Keratinocyte (primary cell): ENCODE measurements around the gene WIPF3. TPM values are rescaled to one million over a fixed set of nuclear protein-coding genes. Genes with fewer than 3 reads are reported as not detected.

Experiments used
- DNase-seq: peaks from one replicate; pipeline ENCODE4 v3.0.0-alpha.2; 2011; ENCODE audit warnings: low read depth, missing footprints, low spot score
- FAIRE-seq: peaks from 2 replicates; lab custom pipeline; 2011; peaks lifted over from hg19 to GRCh38; lab: Jason Lieb, UNC
- H2AFZ ChIP-seq: 2 replicates; pipeline ENCODE4 v1.6.0; 2012; ENCODE audit warnings: low read length, control low read depth, inconsistent platforms; ENCODE audit not compliant: control insufficient read depth
- H3K27ac ChIP-seq: 2 replicates; pipeline ENCODE4 v1.5.1; 2011; ENCODE audit warnings: low read length; ENCODE audit not compliant: control insufficient read depth, insufficient read depth
- H3K27me3 ChIP-seq: 3 replicates; pipeline ENCODE4 v1.6.0; 2011; ENCODE audit warnings: low read length; ENCODE audit not compliant: control insufficient read depth, insufficient read depth; ENCODE audit errors: extremely low read depth
- H3K36me3 ChIP-seq, 2 experiments: 2 replicates in 1 of 2; 3 replicates in 1 of 2; pipeline ENCODE4 v1.5.1; 2011; ENCODE audit warnings: low read length in 2 of 2, mild to moderate bottlenecking in 1 of 2; ENCODE audit not compliant: control insufficient read depth in 2 of 2, insufficient read depth in 2 of 2; ENCODE audit errors: extremely low read depth in 1 of 2
- H3K4me1 ChIP-seq: 3 replicates; pipeline ENCODE4 v1.5.1; 2011; ENCODE audit warnings: low read length; ENCODE audit not compliant: control insufficient read depth, insufficient read depth; ENCODE audit errors: extremely low read depth
- H3K4me2 ChIP-seq: 3 replicates; pipeline ENCODE4 v1.6.0; 2011; ENCODE audit warnings: low read depth, low read length; ENCODE audit not compliant: control insufficient read depth, insufficient read depth; ENCODE audit errors: extremely low read depth
- H3K4me3 ChIP-seq, 3 experiments: fragments of 200-600 bp in 1 of 3; sonication (generic) in 1 of 3; 2 replicates in 2 of 3; 3 replicates in 1 of 3; pipeline ENCODE4 v1.5.1; 2011 to 2016; ENCODE audit warnings: low read length in 3 of 3, mild to moderate bottlenecking in 3 of 3, control low read depth in 2 of 3, inconsistent platforms in 1 of 3, low read depth in 1 of 3, mixed read lengths in 1 of 3, mixed run types in 1 of 3, moderate library complexity in 1 of 3; ENCODE audit not compliant: control insufficient read depth in 2 of 3, insufficient read depth in 2 of 3; ENCODE audit errors: extremely low read depth in 1 of 3
- H3K79me2 ChIP-seq: 2 replicates; pipeline ENCODE4 v1.6.0; 2012; ENCODE audit warnings: low read length; ENCODE audit not compliant: control insufficient read depth, insufficient read depth
- H3K9ac ChIP-seq: 3 replicates; pipeline ENCODE4 v1.6.0; 2011; ENCODE audit warnings: low read length; ENCODE audit not compliant: control insufficient read depth, insufficient read depth; ENCODE audit errors: extremely low read depth
- H3K9me1 ChIP-seq: 3 replicates; pipeline ENCODE4 v1.6.0; 2011; ENCODE audit warnings: low read length; ENCODE audit not compliant: control insufficient read depth, insufficient read depth; ENCODE audit errors: extremely low read depth
- H3K9me3 ChIP-seq: 2 replicates; pipeline ENCODE4 v1.5.1; 2012; ENCODE audit warnings: low read depth, low read length; ENCODE audit not compliant: control insufficient read depth
- H4K20me1 ChIP-seq: 3 replicates; pipeline ENCODE4 v1.6.0; 2011; ENCODE audit warnings: low read length; ENCODE audit not compliant: control insufficient read depth, insufficient read depth; ENCODE audit errors: extremely low read depth
- CTCF ChIP-seq, 3 experiments: IDR thresholded peaks in 1 of 3; conservative IDR thresholded peaks in 1 of 3; optimal IDR thresholded peaks in 1 of 3; 2 replicates in 2 of 3; 3 replicates in 1 of 3; pipeline versions ENCODE3 to v1.5.1; 2011; ENCODE audit warnings: low read length in 3 of 3, mild to moderate bottlenecking in 3 of 3, moderate library complexity in 2 of 3, control low read depth in 1 of 3, inconsistent platforms in 1 of 3; ENCODE audit not compliant: insufficient read depth in 2 of 3; ENCODE audit errors: extremely low read depth in 1 of 3
- EZH2 ChIP-seq: IDR thresholded peaks from one replicate; pipeline ENCODE4 v1.6.1; 2012; ENCODE audit warnings: inconsistent platforms, mild to moderate bottlenecking, low read length, moderate library complexity
- dilution Hi-C: fragments of 300-500 bp; cut with MboI; formaldehyde crosslinking; loops from one replicate; pipeline ENCODE4 v1.7.0; 2020; ENCODE audit warnings: low sequenced_read_pairs; ENCODE audit not compliant: extremely low pct_ligation_motif_present
- polyA plus RNA-seq, 5 experiments: library from polyadenylated mRNA; depleted of rRNA in 3 of 5; stranded (reverse) in 3 of 5; stranded (forward) in 1 of 5; unstranded in 1 of 5; fragments of >200 nt; gene quantifications; 1 replicate in 1 of 5; 2 replicates in 3 of 5; 3 replicates in 1 of 5; pipeline versions ENCODE4 v1.2.1 to v1.2.3, GENCODE V29; 2011 to 2012; ENCODE audit warnings: missing spikeins in 2 of 5, low read depth in 1 of 5, low replicate concordance in 1 of 5

Gene WIPF3
- polyA plus RNA-seq, 1 donor (not counting 4 experiments of a cell fraction or from before 2014, with no cell fraction given) = 0.04 TPM

- no peak for FAIRE-seq
- Histone ChIP-seq H3K79me2 (no peaks in the 10 kb centered on the region), H3K36me3 (no peaks in the 10 kb centered on the region), H3K4me1 (no peaks in the 10 kb centered on the region), H3K4me3 (no peak overlapping the region), H2AFZ (no peak overlapping the region), H4K20me1 (no peaks in the 10 kb centered on the region), H3K27ac (no peak overlapping the region), H3K9me1 (no peaks in the 10 kb centered on the region), H3K4me2 (no peak overlapping the region), H3K9me3 (no peaks in the 10 kb centered on the region), H3K27me3 (peaks cover 6% of the 10 kb centered on the region), H3K9ac (no peak overlapping the region)
- dilution Hi-C loops = no loop called here
- no peak for DNase-seq
- TF ChIP-seq CTCF (optimal IDR thresholded peaks at IDR 0.05 in 1 of 3, IDR thresholded peaks at IDR 0.05 in 1 of 3, conservative IDR thresholded peaks at IDR 0.05 in 1 of 3; ENCODE audit: extremely low read depth in 1 of 3, insufficient read depth in 2 of 3, low read length in 3 of 3) = no peak
- no peak for TF ChIP-seq EZH2
These were observed 20.6 kb downstream of the WIPF3 start for GRCh38 chr7:29826904-29827303.

- TF ChIP-seq CTCF (optimal IDR thresholded peaks at IDR 0.05 in 1 of 3, IDR thresholded peaks at IDR 0.05 in 1 of 3, conservative IDR thresholded peaks at IDR 0.05 in 1 of 3; ENCODE audit: extremely low read depth in 1 of 3, insufficient read depth in 2 of 3, low read length in 3 of 3) = no peak
- TF ChIP-seq EZH2 = no peak
- FAIRE-seq = no peak
These were observed 25.4 kb downstream of the WIPF3 start for GRCh38 chr7:29831705-29832104.

More at GRCh38 chr7:29831705-29832104, 25.4 kb downstream of the WIPF3 start:
- no peak overlapping the region for H3K4me2 ChIP-seq
- no peaks in the 10 kb centered on the region for H3K27me3 ChIP-seq
- no peaks in the 10 kb centered on the region for H4K20me1 ChIP-seq
- no peaks in the 10 kb centered on the region for H3K9me3 ChIP-seq
- DNase-seq = no peak
- H2AFZ ChIP-seq = no peak overlapping the region
- no peak overlapping the region for H3K4me3 ChIP-seq
- H3K79me2 ChIP-seq = no peaks in the 10 kb centered on the region
- no peaks in the 10 kb centered on the region for H3K9me1 ChIP-seq
- H3K36me3 ChIP-seq = no peaks in the 10 kb centered on the region
- dilution Hi-C loops = no loop called here
- no peak overlapping the region for H3K9ac ChIP-seq
- no peaks in the 10 kb centered on the region for H3K4me1 ChIP-seq
- H3K27ac ChIP-seq = no peak overlapping the region
